ENCODE measurements around the gene TPO. TPM values are rescaled to one million over a fixed set of nuclear protein-coding genes. Genes with fewer than 3 reads are reported as not detected.

TPO gene
- total RNA-seq, 1 donor from 2014 or later = not detected

DNA sequence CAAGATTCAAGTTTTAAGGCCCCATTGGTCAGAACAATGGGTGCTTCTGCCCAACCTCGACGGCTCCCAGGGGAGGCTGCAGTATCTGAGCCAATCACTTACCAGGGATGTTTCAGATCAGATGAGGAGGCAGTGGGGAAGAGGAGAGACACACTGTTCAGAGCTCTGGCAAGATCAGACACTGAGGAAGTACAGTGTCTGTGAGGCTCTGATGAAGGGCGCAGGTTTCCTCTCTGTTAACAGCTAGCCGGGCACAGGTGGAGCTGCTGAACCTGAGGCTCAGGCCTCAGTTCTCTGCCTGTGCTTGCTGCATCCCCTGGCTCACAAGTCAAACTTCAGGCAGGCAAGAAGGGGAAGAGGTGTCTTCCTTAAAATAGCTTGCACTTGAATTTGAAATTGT is 69.7 kb downstream of the TPO start:
- H3K4me1 ChIP-seq = peaks cover 3% of the 10 kb centered on the region
- no peaks in the 10 kb centered on the region for H3K36me3 ChIP-seq
- no peak overlapping the region for H3K9ac ChIP-seq
- Mint-ChIP-seq H3K4me1 (peaks cover 6% of the 10 kb centered on the region), H3K27ac (no peak overlapping the region), H3K4me3 (no peak overlapping the region), H3K36me3 (no peaks in the 10 kb centered on the region), H3K27me3 (ENCODE audit: insufficient read depth, low read depth) (peaks cover 4% of the 10 kb centered on the region), H3K9me3 (peaks cover 6% of the 10 kb centered on the region)
- no peak overlapping the region for H3K27ac ChIP-seq
- no peaks in the 10 kb centered on the region for H3K79me2 ChIP-seq (ENCODE audit: low read depth)
- no peak overlapping the region for H2AFZ ChIP-seq (replicated peaks)
- DNase-seq (ENCODE audit: low spot score) = no peak
- TF ChIP-seq CTCF (IDR thresholded peaks at IDR 0.05) (no peak), EZH2phosphoT487 (IDR thresholded peaks at IDR 0.05) (no peak), EZH2 (IDR thresholded peaks at IDR 0.05) (no peak)
- H3K4me2 ChIP-seq = no peak overlapping the region
- H4K20me1 ChIP-seq (ENCODE audit: low read depth) = no peaks in the 10 kb centered on the region
- no peak overlapping the region for H3K4me3 ChIP-seq
- no peaks in the 10 kb centered on the region for H3F3A ChIP-seq (ENCODE audit: low read depth)
- H3K9me3 ChIP-seq (ENCODE audit: low read depth) = no peaks in the 10 kb centered on the region
- no peaks in the 10 kb centered on the region for H3K27me3 ChIP-seq

GRCh38 chr2:1483551-1483950 is 70.3 kb downstream of the TPO start:
- Histone ChIP-seq H3K4me2 (no peak overlapping the region), H3F3A (ENCODE audit: low read depth) (no peaks in the 10 kb centered on the region), H3K9me3 (ENCODE audit: low read depth) (no peaks in the 10 kb centered on the region), H3K4me1 (peaks cover 9% of the 10 kb centered on the region), H4K20me1 (ENCODE audit: low read depth) (no peaks in the 10 kb centered on the region), H3K27ac (no peak overlapping the region), H3K36me3 (no peaks in the 10 kb centered on the region), H2AFZ (replicated peaks) (no peak overlapping the region), H3K9ac (no peak overlapping the region), H3K4me3 (no peak overlapping the region), H3K27me3 (no peaks in the 10 kb centered on the region), H3K79me2 (ENCODE audit: low read depth) (no peaks in the 10 kb centered on the region)
- TF ChIP-seq CTCF (IDR thresholded peaks at IDR 0.05) = no peak
- Mint-ChIP-seq H3K36me3 (no peaks in the 10 kb centered on the region), H3K27me3 (ENCODE audit: insufficient read depth, low read depth) (peaks cover 4% of the 10 kb centered on the region), H3K4me1 (peaks cover 10% of the 10 kb centered on the region), H3K9me3 (peaks cover 6% of the 10 kb centered on the region), H3K27ac (no peak overlapping the region), H3K4me3 (no peak overlapping the region)
- DNase-seq (ENCODE audit: low spot score) = no peak

GRCh38 chr2:1484131-1484884 is 71.0 kb downstream of the TPO start:
- DNase-seq (ENCODE audit: low spot score) = no peak
- Histone ChIP-seq H3K4me1 (peaks cover 9% of the 10 kb centered on the region), H3F3A (ENCODE audit: low read depth) (no peaks in the 10 kb centered on the region), H3K79me2 (ENCODE audit: low read depth) (no peaks in the 10 kb centered on the region), H4K20me1 (ENCODE audit: low read depth) (no peaks in the 10 kb centered on the region), H3K4me3 (no peak overlapping the region), H3K27me3 (no peaks in the 10 kb centered on the region), H3K9me3 (ENCODE audit: low read depth) (no peaks in the 10 kb centered on the region), H2AFZ (replicated peaks) (no peak overlapping the region), H3K36me3 (no peaks in the 10 kb centered on the region), H3K9ac (no peak overlapping the region), H3K4me2 (no peak overlapping the region), H3K27ac (no peak overlapping the region)
- TF ChIP-seq EZH2 (IDR thresholded peaks at IDR 0.05) = no peak
- no peak for TF ChIP-seq CTCF (IDR thresholded peaks at IDR 0.05)
- TF ChIP-seq EZH2phosphoT487 (IDR thresholded peaks at IDR 0.05) = no peak
- H3K4me3 Mint-ChIP-seq = no peak overlapping the region
- H3K27me3 Mint-ChIP-seq (ENCODE audit: insufficient read depth, low read depth) = peaks cover 4% of the 10 kb centered on the region
- peaks cover 7% of the 10 kb centered on the region for H3K4me1 Mint-ChIP-seq
- H3K9me3 Mint-ChIP-seq = peaks cover 6% of the 10 kb centered on the region
- H3K36me3 Mint-ChIP-seq = no peaks in the 10 kb centered on the region
- no peak overlapping the region for H3K27ac Mint-ChIP-seq
